HEK293T (cell line): ENCODE data around the gene RAB3IP.

Experiments
- ARNT ChIP-seq: fragments of 450-650 bp; IDR thresholded peaks from 2 replicates; pipeline ENCODE4 v1.6.1; 2017; ENCODE audit warnings: mild to moderate bottlenecking
- BHLHE40 ChIP-seq: fragments of 450-650 bp; IDR thresholded peaks from 2 replicates; pipeline ENCODE4 v1.6.1; 2016; ENCODE audit warnings: mild to moderate bottlenecking, moderate library complexity, borderline replicate concordance
- FOXM1 ChIP-seq: fragments of 450-650 bp; IDR thresholded peaks from 2 replicates; pipeline ENCODE4 v1.6.1; 2017; ENCODE audit warnings: mild to moderate bottlenecking, borderline replicate concordance
- NFRKB ChIP-seq: fragments of 450-650 bp; IDR thresholded peaks from 2 replicates; pipeline ENCODE4 v1.6.1; 2016; ENCODE audit warnings: mild to moderate bottlenecking, moderate library complexity
- TARDBP ChIP-seq: fragments of 450-650 bp; IDR thresholded peaks from 2 replicates; pipeline ENCODE4 v1.6.1; 2016
- ZNF384 ChIP-seq: fragments of 450-650 bp; IDR thresholded peaks from 2 replicates; pipeline ENCODE4 v1.6.1; 2016
- TF ChIP-seq, protein P1 (sequence below): fragments of 450-650 bp; IDR thresholded peaks from 2 replicates; pipeline ENCODE4 v1.6.1; 2016

DNA sequence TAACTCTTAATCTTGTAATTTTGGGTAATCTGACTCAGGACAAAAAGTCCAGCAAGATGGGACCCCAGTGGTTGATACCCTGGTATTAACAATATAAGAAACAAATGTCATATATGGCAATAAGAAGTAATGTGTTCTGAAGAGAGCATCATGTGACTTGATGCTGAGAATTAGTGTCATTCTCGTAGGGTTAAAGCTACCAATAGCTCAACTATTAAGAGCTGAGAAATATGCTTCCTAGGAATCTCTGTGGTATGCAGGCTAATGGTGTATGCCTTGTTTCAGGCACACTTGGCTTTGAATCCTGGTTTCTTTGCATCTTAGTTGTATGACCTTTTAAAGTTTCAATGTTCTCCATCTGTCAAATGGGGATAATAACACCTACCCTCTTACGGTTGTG is 95.5 kb downstream of the RAB3IP start:
- no peak for TF ChIP-seq ZNF384
- TF ChIP-seq BHLHE40 = no peak
- no peak for TF ChIP-seq NFRKB
- no peak for TF ChIP-seq TARDBP
- TF ChIP-seq, protein P1, sequence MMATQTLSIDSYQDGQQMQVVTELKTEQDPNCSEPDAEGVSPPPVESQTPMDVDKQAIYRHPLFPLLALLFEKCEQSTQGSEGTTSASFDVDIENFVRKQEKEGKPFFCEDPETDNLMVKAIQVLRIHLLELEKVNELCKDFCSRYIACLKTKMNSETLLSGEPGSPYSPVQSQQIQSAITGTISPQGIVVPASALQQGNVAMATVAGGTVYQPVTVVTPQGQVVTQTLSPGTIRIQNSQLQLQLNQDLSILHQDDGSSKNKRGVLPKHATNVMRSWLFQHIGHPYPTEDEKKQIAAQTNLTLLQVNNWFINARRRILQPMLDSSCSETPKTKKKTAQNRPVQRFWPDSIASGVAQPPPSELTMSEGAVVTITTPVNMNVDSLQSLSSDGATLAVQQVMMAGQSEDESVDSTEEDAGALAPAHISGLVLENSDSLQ = no peak
- TF ChIP-seq ARNT = no peak
- no peak for TF ChIP-seq FOXM1
